CD4-positive, alpha-beta T cell treated with Interleukin-1 beta for 1 hour (primary cell): ENCODE data around the gene SCAF1.

Source experiments
- DNase-seq, 2 donors: peaks; one replicate each; pipeline ENCODE4 v3.0.0-alpha.2; 2020 to 2022

SCAF1 gene

GRCh38 chr19:49641688-49642491 lies at the start of gene SCAF1:
TSS of gene SCAF1 (plus strand) at chr19:49642209. CDS start at chr19:49645027, 2,818 bp downstream.
- peak; percentile 99 to 100 for DNase-seq

GRCh38 chr19:49592486-49593232 lies 49.4 kb upstream of the SCAF1 start:
- peak in 1 of 2 donors; percentile 11 for DNase-seq

GRCh38 chr19:49593233-49594113 lies 48.5 kb upstream of the SCAF1 start:
- peak; percentile 92 to 94 for DNase-seq

GRCh38 chr19:49594157-49594992 lies 47.6 kb upstream of the SCAF1 start:
- DNase-seq: no peak

GRCh38 chr19:49594993-49595818 lies 46.8 kb upstream of the SCAF1 start:
- DNase-seq: no peak

GRCh38 chr19:49595819-49596404 lies 46.1 kb upstream of the SCAF1 start:
- DNase-seq: no peak

GRCh38 chr19:49596407-49596806 lies 45.6 kb upstream of the SCAF1 start:
- no peak for DNase-seq

GRCh38 chr19:49596954-49597702 lies 44.9 kb upstream of the SCAF1 start:
- DNase-seq: no peak

GRCh38 chr19:49597703-49597974 lies 44.4 kb upstream of the SCAF1 start:
- DNase-seq: no peak

- DNase-seq: no peak
These were observed 42.4 kb upstream of the SCAF1 start for GRCh38 chr19:49599378-49600295.

- no peak for DNase-seq
These were observed 40.4 kb upstream of the SCAF1 start for GRCh38 chr19:49601482-49602038.

GRCh38 chr19:49602806-49603205 lies 39.2 kb upstream of the SCAF1 start:
- no peak for DNase-seq

GRCh38 chr19:49605605-49606004 lies 36.4 kb upstream of the SCAF1 start:
- DNase-seq: no peak

- no peak for DNase-seq
These were observed 32.4 kb upstream of the SCAF1 start for GRCh38 chr19:49609499-49610092.

GRCh38 chr19:49613374-49613773 lies 28.6 kb upstream of the SCAF1 start:
- DNase-seq: no peak

- DNase-seq: no peak
These were observed 27.7 kb upstream of the SCAF1 start for GRCh38 chr19:49614096-49614833.

GRCh38 chr19:49615861-49616260 lies 26.1 kb upstream of the SCAF1 start:
- no peak for DNase-seq

- no peak for DNase-seq
These were observed 25.5 kb upstream of the SCAF1 start for GRCh38 chr19:49616532-49616931.
